ENCODE data around the gene ARHGAP5. TPM values are rescaled to one million over a fixed set of nuclear protein-coding genes. Genes with fewer than 3 reads are reported as not detected.

Gene ARHGAP5
- total RNA-seq, 1 donor from 2014 or later, result 28.8 TPM

GRCh38 chr14:32074887-32075572 is 2.1 kb upstream of the ARHGAP5 start:
- intact Hi-C loops (cut with micrococcal nuclease), result loop anchor here (5.0 to 10.0 kb wide), 2 partner anchors 950 to 1453 kb away; partner anchors contain the start of gene SCFD1

- intact Hi-C loops (cut with micrococcal nuclease), result loop anchor here (1.0 to 10.0 kb wide), 7 partner anchors 128 to 1517 kb away; partner anchors contain the start of genes DTD2, G2E3, HEATR5A and RNU6-8
Measured at GRCh38 chr14:32075672-32076277, 1.3 kb upstream of the ARHGAP5 start.

GRCh38 chr14:32076278-32077080 is 625 bp upstream of the ARHGAP5 start:
- intact Hi-C loops (cut with micrococcal nuclease), result loop anchor here (1.0 to 10.0 kb wide), 8 partner anchors 127 to 1518 kb away; partner anchors contain the start of genes DTD2, G2E3, HEATR5A and NUBPL

- intact Hi-C loops (cut with micrococcal nuclease), result loop anchor here (1.0 to 10.0 kb wide), 5 partner anchors 24 to 1456 kb away; partner anchors contain the start of genes SCFD1 and STRN3
Measured at GRCh38 chr14:32078023-32078857, 1.1 kb downstream of the ARHGAP5 start.

- intact Hi-C loops (cut with micrococcal nuclease), result loop anchor here (1.0 to 10.0 kb wide), 6 partner anchors 23 to 1457 kb away; partner anchors contain the start of genes SCFD1 and STRN3
Measured at GRCh38 chr14:32078858-32079216, 1.7 kb downstream of the ARHGAP5 start.

GRCh38 chr14:32079264-32079663 is 2.2 kb downstream of the ARHGAP5 start:
- intact Hi-C loops (cut with micrococcal nuclease), result loop anchor here (1.0 to 10.0 kb wide), 4 partner anchors 658 to 1457 kb away; partner anchors contain the start of gene SCFD1

- intact Hi-C loops (cut with micrococcal nuclease), result no loop called here
Measured at GRCh38 chr14:32080001-32080510, 3.0 kb downstream of the ARHGAP5 start.

- intact Hi-C loops (cut with micrococcal nuclease), result no loop called here
Measured at GRCh38 chr14:32081901-32082300, 4.8 kb downstream of the ARHGAP5 start.

GRCh38 chr14:32083315-32083624 is 6.2 kb downstream of the ARHGAP5 start:
- intact Hi-C loops (cut with micrococcal nuclease), result no loop called here

- intact Hi-C loops (cut with micrococcal nuclease), result no loop called here
Measured at GRCh38 chr14:32083789-32084188, 6.7 kb downstream of the ARHGAP5 start.

- intact Hi-C loops (cut with micrococcal nuclease), result no loop called here
Measured at GRCh38 chr14:32085182-32085844, 8.2 kb downstream of the ARHGAP5 start.

GRCh38 chr14:32085845-32086383 is 8.8 kb downstream of the ARHGAP5 start:
- intact Hi-C loops (cut with micrococcal nuclease), result no loop called here

- intact Hi-C loops (cut with micrococcal nuclease), result no loop called here
Measured at GRCh38 chr14:32087173-32087861, 10.2 kb downstream of the ARHGAP5 start.

GRCh38 chr14:32087907-32088306 is 10.8 kb downstream of the ARHGAP5 start:
- intact Hi-C loops (cut with micrococcal nuclease), result no loop called here

GRCh38 chr14:32090686-32091085 is 13.6 kb downstream of the ARHGAP5 start:
- intact Hi-C loops (cut with micrococcal nuclease), result no loop called here

- intact Hi-C loops (cut with micrococcal nuclease), result no loop called here
Measured at GRCh38 chr14:32099473-32099872, 22.4 kb downstream of the ARHGAP5 start.

GRCh38 chr14:32100175-32100574 is 23.1 kb downstream of the ARHGAP5 start:
- intact Hi-C loops (cut with micrococcal nuclease), result no loop called here

GRCh38 chr14:32102152-32102787 is 25.2 kb downstream of the ARHGAP5 start:
- intact Hi-C loops (cut with micrococcal nuclease), result loop anchor here (1.0 kb wide), 4 partner anchors 8 to 150 kb away; no protein-coding TSS in a partner anchor

GRCh38 chr14:32102968-32103367 is 25.9 kb downstream of the ARHGAP5 start:
- intact Hi-C loops (cut with micrococcal nuclease), result loop anchor here (1.0 kb wide), 4 partner anchors 9 to 149 kb away; no protein-coding TSS in a partner anchor

Measured in T-helper 1 cell treated with Interleukin-12 subunit alpha and Interleukin-12 subunit beta and Interleukin-4 antibody, amounts not matched to agents 30 ng/mL and 1 ng/mL, for 36 hours (primary cell).